Sigmoid colon (tissue), 4 donors: ENCODE measurements around the gene CRABP2.

ENCODE experiments used
- EP300 ChIP-seq, 4 donors: sonication (generic); formaldehyde crosslinking; IDR thresholded peaks; one replicate each; pipeline ENCODE4 v1.6.1; 2017; ENCODE audit warnings: antibody characterized with exemption in 4 of 4
- POLR2A ChIP-seq, 2 donors: fragments of 450-650 bp; IDR thresholded peaks; one replicate each; pipeline ENCODE4 v1.6.1; 2016; ENCODE audit warnings: antibody characterized with exemption in 2 of 2, mild to moderate bottlenecking in 2 of 2, moderate library complexity in 2 of 2
- TF ChIP-seq, protein P1 (sequence below), 4 experiments: fragments of 450-650 bp in 3 of 4; fragments of 200-600 bp in 1 of 4; IDR thresholded peaks; one replicate each; pipeline ENCODE4 v1.5.1; 2016 to 2019; ENCODE audit warnings: antibody characterized with exemption in 4 of 4, mild to moderate bottlenecking in 3 of 4, moderate library complexity in 2 of 4

DNA sequence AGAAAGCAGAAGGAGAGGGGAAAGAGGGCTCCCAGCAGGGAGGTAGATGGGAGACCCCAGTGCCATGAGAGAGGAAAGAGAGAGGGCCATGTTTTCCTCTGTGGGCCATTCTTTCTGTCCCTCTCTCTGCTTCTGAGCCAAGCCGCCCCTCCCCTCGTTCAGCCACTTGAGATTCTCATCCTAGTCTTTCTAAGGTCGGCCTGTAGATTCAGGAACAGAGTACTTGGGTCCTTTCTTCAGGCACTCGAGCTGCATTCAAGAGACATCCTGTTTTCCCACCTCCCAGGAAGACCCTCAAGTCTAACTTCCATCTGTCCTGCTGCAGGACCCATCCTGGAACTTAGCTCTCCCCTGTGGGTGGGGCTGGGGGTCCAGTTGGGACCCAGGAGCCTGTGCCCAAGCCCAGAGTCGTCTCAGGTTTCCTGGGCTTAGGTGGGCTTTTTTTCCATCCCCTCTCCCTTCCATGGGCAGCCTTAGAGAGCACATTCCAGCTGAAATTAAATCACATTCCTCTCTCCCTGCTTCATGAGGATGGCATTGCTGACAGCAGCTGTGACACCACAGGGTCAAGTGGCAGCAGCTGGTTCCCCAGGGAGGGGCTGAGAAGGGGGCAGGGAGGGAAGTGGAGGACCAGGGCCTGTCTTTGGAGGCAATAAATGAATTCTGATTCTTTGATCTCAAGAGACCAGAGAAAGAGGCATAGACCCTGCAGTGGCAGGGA lies 41.2 kb downstream of the CRABP2 start:
- TF ChIP-seq EP300 (IDR thresholded peaks at IDR 0.05) (no peak), POLR2A (IDR thresholded peaks at IDR 0.05) (no peak)
- TF ChIP-seq, protein P1, sequence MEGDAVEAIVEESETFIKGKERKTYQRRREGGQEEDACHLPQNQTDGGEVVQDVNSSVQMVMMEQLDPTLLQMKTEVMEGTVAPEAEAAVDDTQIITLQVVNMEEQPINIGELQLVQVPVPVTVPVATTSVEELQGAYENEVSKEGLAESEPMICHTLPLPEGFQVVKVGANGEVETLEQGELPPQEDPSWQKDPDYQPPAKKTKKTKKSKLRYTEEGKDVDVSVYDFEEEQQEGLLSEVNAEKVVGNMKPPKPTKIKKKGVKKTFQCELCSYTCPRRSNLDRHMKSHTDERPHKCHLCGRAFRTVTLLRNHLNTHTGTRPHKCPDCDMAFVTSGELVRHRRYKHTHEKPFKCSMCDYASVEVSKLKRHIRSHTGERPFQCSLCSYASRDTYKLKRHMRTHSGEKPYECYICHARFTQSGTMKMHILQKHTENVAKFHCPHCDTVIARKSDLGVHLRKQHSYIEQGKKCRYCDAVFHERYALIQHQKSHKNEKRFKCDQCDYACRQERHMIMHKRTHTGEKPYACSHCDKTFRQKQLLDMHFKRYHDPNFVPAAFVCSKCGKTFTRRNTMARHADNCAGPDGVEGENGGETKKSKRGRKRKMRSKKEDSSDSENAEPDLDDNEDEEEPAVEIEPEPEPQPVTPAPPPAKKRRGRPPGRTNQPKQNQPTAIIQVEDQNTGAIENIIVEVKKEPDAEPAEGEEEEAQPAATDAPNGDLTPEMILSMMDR (IDR thresholded peaks at IDR 0.05), result no peak
